Lower leg skin (tissue), 4 donors: Measurements from ENCODE around the gene P2RX4. TPM values are rescaled to one million over a fixed set of nuclear protein-coding genes. Genes with fewer than 3 reads are reported as not detected.
A peak's percentile ranks its signal among the peaks of the same experiment; 100 is the strongest.
"Not testable (repeated sequence)": the region's sequence is repeated elsewhere in the genome, so short reads cannot be mapped to it uniquely, and the experiment has no call there.

Experiments used
- DNase-seq, 2 donors: peaks; one replicate each; pipeline ENCODE4 v3.0.0-alpha.2; 2019; ENCODE audit warnings: low spot score in 2 of 2
- H3K4me3 ChIP-seq: fragments of 200-600 bp; sonication (generic); 2 replicates; pipeline ENCODE4 v1.5.1; 2017; ENCODE audit warnings: mild to moderate bottlenecking, low read depth; ENCODE audit not compliant: poor library complexity, severe bottlenecking
- CTCF ChIP-seq, 3 donors: fragments of 450-650 bp; IDR thresholded peaks; one replicate each; pipeline ENCODE4 v1.5.1; 2016; ENCODE audit warnings: antibody characterized with exemption in 3 of 3, mild to moderate bottlenecking in 3 of 3, moderate library complexity in 2 of 3
- POLR2A ChIP-seq, 2 donors: fragments of 450-650 bp; IDR thresholded peaks; one replicate each; pipeline ENCODE4 v1.6.1; 2016 to 2017; ENCODE audit warnings: antibody characterized with exemption in 2 of 2, mild to moderate bottlenecking in 1 of 2, moderate library complexity in 1 of 2
- WGBS, 2 donors: methylation state at CpG; one replicate each; pipeline ENCODE4 v1.1.5; 2018; 5-methylcytosine and 5-hydroxymethylcytosine counted together
- intact Hi-C: fragments of 100-400 bp; cut with DNase I; formaldehyde crosslinking; loops from one replicate; pipeline ENCODE4 v1.15.0; 2023; ENCODE audit warnings: low total_unique reads
- total RNA-seq, 4 donors: library from RNA; depleted of rRNA; stranded (reverse); fragments of >200 nt; gene quantifications; one replicate each; pipeline ENCODE4 v1.1.0, GENCODE V29; 2016

The P2RX4 gene
- total RNA-seq, 4 donors from 2014 or later, result 19.4 to 38.0 (median 24.2) TPM

GRCh38 chr12:121226399-121226798 lies 16.5 kb downstream of the P2RX4 start:
- TF ChIP-seq CTCF (IDR thresholded peaks at IDR 0.05) (no peak), POLR2A (IDR thresholded peaks at IDR 0.05) (no peak)
- no peak overlapping the region for H3K4me3 ChIP-seq
- DNase-seq, result no peak
- intact Hi-C loops, result no loop called here
- WGBS, 2 donors, result 86 to 88% methylated on average over 8 of the region's 8 CpGs

- intact Hi-C loops, DNase-seq, H3K4me3 ChIP-seq: not testable (repeated sequence)
- 93 to 96% methylated on average over 8 of the region's 8 CpGs for WGBS, 2 donors
Observed at GRCh38 chr12:121226871-121227270, 16.9 kb downstream of the P2RX4 start.

GRCh38 chr12:121227294-121227693 lies 17.4 kb downstream of the P2RX4 start:
- H3K4me3 ChIP-seq, result no peak overlapping the region
- TF ChIP-seq POLR2A (IDR thresholded peaks at IDR 0.05), result no peak
- TF ChIP-seq CTCF (IDR thresholded peaks at IDR 0.05), result no peak
- intact Hi-C loops, result no loop called here
- WGBS, 2 donors, result 61% methylated on average over 9 of the region's 9 CpGs
- no peak for DNase-seq

- WGBS, 2 donors, result 94 to 96% methylated on average over 14 to 21 of the region's 24 CpGs
- TF ChIP-seq CTCF (IDR thresholded peaks at IDR 0.05) (no peak), POLR2A (IDR thresholded peaks at IDR 0.05) (no peak)
- no peak overlapping the region for H3K4me3 ChIP-seq
- no peak for DNase-seq
- intact Hi-C loops, result no loop called here
Observed at GRCh38 chr12:121228919-121229665, 19.2 kb downstream of the P2RX4 start.

GRCh38 chr12:121229826-121230537 lies 20.1 kb downstream of the P2RX4 start:
- H3K4me3 ChIP-seq, intact Hi-C loops: not testable (repeated sequence)
- whole genome bisulfite sequencing, 2 donors, result 41 to 44% methylated on average over 19 of the region's 19 CpGs
- TF ChIP-seq CTCF (IDR thresholded peaks at IDR 0.05), result peak in 1 of 3 donors; percentile 69
- DNase-seq, result peak in 1 of 2 donors; percentile 94

- no peak overlapping the region for H3K4me3 ChIP-seq
- WGBS, 2 donors, result 87 to 91% methylated on average over 12 of the region's 12 CpGs
- no peak for DNase-seq
- intact Hi-C loops, result no loop called here
- TF ChIP-seq CTCF (IDR thresholded peaks at IDR 0.05) (no peak), POLR2A (IDR thresholded peaks at IDR 0.05) (no peak)
Observed at GRCh38 chr12:121230538-121230907, 20.6 kb downstream of the P2RX4 start.
